GM23338 (cell line): ENCODE data around the gene CD44. TPM values are rescaled to one million over a fixed set of nuclear protein-coding genes. Genes with fewer than 3 reads are reported as not detected.

Experiments
- ATAC-seq: fragments of 200-7000 bp; cut with Tn5 transposase; 3 replicates; pipeline ENCODE4 v1.9.1; 2020
- DNase-seq: peaks from one replicate; pipeline ENCODE4 v3.0.0-alpha.2; 2015; ENCODE audit warnings: low spot score
- H2AFZ ChIP-seq: fragments of 200-600 bp; sonication (generic); 2 replicates; pipeline ENCODE4 v1.8.0; 2016; ENCODE audit warnings: antibody characterized with exemption, mild to moderate bottlenecking, moderate library complexity
- H3F3A ChIP-seq: fragments of 200-600 bp; sonication (generic); replicated peaks from 2 replicates; pipeline ENCODE4 v1.8.0; 2017; ENCODE audit warnings: antibody characterized with exemption, mixed run types, low read depth
- H3K27ac ChIP-seq: fragments of 200-600 bp; sonication (generic); 2 replicates; pipeline ENCODE4 v1.6.1; 2016; ENCODE audit warnings: low read depth
- H3K27me3 ChIP-seq: fragments of 200-600 bp; sonication (generic); 2 replicates; pipeline ENCODE4 v1.8.0; 2016; ENCODE audit warnings: mild to moderate bottlenecking, mixed run types, moderate library complexity; ENCODE audit not compliant: insufficient read depth
- H3K36me3 ChIP-seq: fragments of 200-600 bp; sonication (generic); 2 replicates; pipeline ENCODE4 v1.8.0; 2016; ENCODE audit warnings: mild to moderate bottlenecking; ENCODE audit not compliant: insufficient read depth
- H3K4me1 ChIP-seq: fragments of 200-600 bp; sonication (generic); 2 replicates; pipeline ENCODE4 v1.8.0; 2016; ENCODE audit warnings: mild to moderate bottlenecking, moderate library complexity; ENCODE audit not compliant: insufficient read depth
- H3K4me2 ChIP-seq: fragments of 200-600 bp; sonication (generic); 2 replicates; pipeline ENCODE4 v1.7.1; 2017; ENCODE audit warnings: mixed run types
- H3K4me3 ChIP-seq: fragments of 200-600 bp; sonication (generic); 2 replicates; pipeline ENCODE4 v1.6.1; 2016; ENCODE audit warnings: mixed run types
- H3K79me2 ChIP-seq: fragments of 200-600 bp; sonication (generic); replicated peaks from 2 replicates; pipeline ENCODE4 v1.8.0; 2017; ENCODE audit warnings: mild to moderate bottlenecking; ENCODE audit not compliant: insufficient read depth
- H3K9me2 ChIP-seq: fragments of 200-600 bp; sonication (generic); 2 replicates; pipeline ENCODE4 v1.8.0; 2017; ENCODE audit not compliant: insufficient read depth
- H4K20me1 ChIP-seq: fragments of 200-600 bp; sonication (generic); replicated peaks from 2 replicates; pipeline ENCODE4 v1.8.0; 2017; ENCODE audit warnings: mild to moderate bottlenecking; ENCODE audit not compliant: insufficient read depth
- H3K27ac Mint-ChIP-seq: 2 replicates; pipeline ENCODE4 v1.8.0; 2020; ENCODE audit warnings: inconsistent platforms, mild to moderate bottlenecking, moderate library complexity, mixed read lengths
- H3K27me3 Mint-ChIP-seq: 3 replicates; pipeline ENCODE4 v1.8.0; 2022; ENCODE audit warnings: low read depth, mild to moderate bottlenecking, moderate library complexity, mixed read lengths, inconsistent platforms; ENCODE audit not compliant: insufficient read depth, poor library complexity
- H3K36me3 Mint-ChIP-seq: 3 replicates; pipeline ENCODE4 v1.8.0; 2021; ENCODE audit warnings: low read depth, mild to moderate bottlenecking, inconsistent platforms, moderate library complexity, mixed read lengths
- H3K4me1 Mint-ChIP-seq: 3 replicates; pipeline ENCODE4 v1.8.0; 2020; ENCODE audit warnings: mild to moderate bottlenecking, inconsistent platforms, mixed read lengths
- H3K4me3 Mint-ChIP-seq: 3 replicates; pipeline ENCODE4 v1.8.0; 2021; ENCODE audit warnings: moderate library complexity, mild to moderate bottlenecking, inconsistent platforms, mixed read lengths
- H3K9me3 Mint-ChIP-seq: 3 replicates; pipeline ENCODE4 v1.8.0; 2020; ENCODE audit warnings: moderate library complexity, mild to moderate bottlenecking, inconsistent platforms, mixed read lengths
- CREB1 ChIP-seq: fragments of 250-450 bp; sonication (Bioruptor Pico); IDR thresholded peaks from 2 replicates; pipeline ENCODE4 v1.5.0; 2020; ENCODE audit warnings: low read depth, mild to moderate bottlenecking, moderate library complexity
- EZH2 ChIP-seq: fragments of 200-600 bp; sonication (generic); IDR thresholded peaks from one replicate; pipeline ENCODE4 v1.8.0; 2017; ENCODE audit warnings: antibody characterized with exemption, mild to moderate bottlenecking, low read depth; ENCODE audit not compliant: unreplicated experiment
- EZH2phosphoT487 ChIP-seq: fragments of 200-600 bp; sonication (generic); IDR thresholded peaks from one replicate; pipeline ENCODE4 v1.8.1; 2018; ENCODE audit warnings: antibody characterized with exemption; ENCODE audit not compliant: unreplicated experiment
- JUNB ChIP-seq: IDR thresholded peaks from one replicate; pipeline ENCODE4 v1.6.1; 2016; ENCODE audit warnings: antibody characterized with exemption; ENCODE audit not compliant: unreplicated experiment
- NANOG ChIP-seq: IDR thresholded peaks from 2 replicates; pipeline ENCODE4 v1.6.1; 2016; ENCODE audit warnings: antibody characterized with exemption, borderline replicate concordance
- POLR2AphosphoS5 ChIP-seq: IDR thresholded peaks from 2 replicates; pipeline ENCODE4 v1.6.1; 2016; ENCODE audit warnings: antibody characterized with exemption, low read depth
- STAT1 ChIP-seq: IDR thresholded peaks from one replicate; pipeline ENCODE4 v1.6.1; 2016; ENCODE audit warnings: antibody characterized with exemption; ENCODE audit not compliant: unreplicated experiment
- ZNF114 ChIP-seq: fragments of 250-450 bp; sonication (Bioruptor Pico); IDR thresholded peaks from 2 replicates; pipeline ENCODE4 v1.5.0; 2020; ENCODE audit warnings: mild to moderate bottlenecking, moderate library complexity
- ZNF331 ChIP-seq: fragments of 250-450 bp; sonication (Bioruptor Pico); IDR thresholded peaks from 2 replicates; pipeline ENCODE4 v1.5.0; 2020; ENCODE audit warnings: low read depth, mild to moderate bottlenecking, moderate library complexity
- polyA plus RNA-seq: library from polyadenylated mRNA; unstranded; fragments of >200 nt; fragmentation: Nextera tagmentation; extraction: Ambion mirVana; gene quantifications from 2 replicates; pipeline ENCODE4 v1.2.1, GENCODE V29; 2016
- total RNA-seq: library from RNA; depleted of rRNA; stranded (reverse); fragments of >200 nt; shearing (Covaris generic); gene quantifications from 2 replicates; pipeline ENCODE4 v1.2.3, GENCODE V29; 2014
- TF ChIP-seq, protein P1 (sequence below): fragments of 250-450 bp; sonication (Bioruptor Pico); IDR thresholded peaks from 2 replicates; pipeline ENCODE4 v1.5.0; 2020; ENCODE audit warnings: mild to moderate bottlenecking, moderate library complexity
- TF ChIP-seq, protein P2 (sequence below): IDR thresholded peaks from one replicate; pipeline ENCODE4 v1.6.1; 2018; ENCODE audit warnings: antibody characterized with exemption; ENCODE audit not compliant: unreplicated experiment
- TF ChIP-seq, protein P3 (sequence below): IDR thresholded peaks from 2 replicates; pipeline ENCODE4 v1.6.1; 2016; ENCODE audit warnings: antibody characterized with exemption
- TF ChIP-seq, protein P4 (sequence below), 2 experiments: fragments of 200-600 bp in 1 of 2; sonication (generic) in 1 of 2; conservative IDR thresholded peaks; 2 replicates each; pipeline versions ENCODE4 v1.5.1 to v1.6.1; 2016 to 2017; ENCODE audit warnings: antibody characterized with exemption in 2 of 2, low read depth in 2 of 2, mild to moderate bottlenecking in 2 of 2, moderate library complexity in 1 of 2

CD44 gene
- total and polyA plus RNA-seq, 2 experiments from 2014 or later, result 4.0 to 10.1 TPM

DNA sequence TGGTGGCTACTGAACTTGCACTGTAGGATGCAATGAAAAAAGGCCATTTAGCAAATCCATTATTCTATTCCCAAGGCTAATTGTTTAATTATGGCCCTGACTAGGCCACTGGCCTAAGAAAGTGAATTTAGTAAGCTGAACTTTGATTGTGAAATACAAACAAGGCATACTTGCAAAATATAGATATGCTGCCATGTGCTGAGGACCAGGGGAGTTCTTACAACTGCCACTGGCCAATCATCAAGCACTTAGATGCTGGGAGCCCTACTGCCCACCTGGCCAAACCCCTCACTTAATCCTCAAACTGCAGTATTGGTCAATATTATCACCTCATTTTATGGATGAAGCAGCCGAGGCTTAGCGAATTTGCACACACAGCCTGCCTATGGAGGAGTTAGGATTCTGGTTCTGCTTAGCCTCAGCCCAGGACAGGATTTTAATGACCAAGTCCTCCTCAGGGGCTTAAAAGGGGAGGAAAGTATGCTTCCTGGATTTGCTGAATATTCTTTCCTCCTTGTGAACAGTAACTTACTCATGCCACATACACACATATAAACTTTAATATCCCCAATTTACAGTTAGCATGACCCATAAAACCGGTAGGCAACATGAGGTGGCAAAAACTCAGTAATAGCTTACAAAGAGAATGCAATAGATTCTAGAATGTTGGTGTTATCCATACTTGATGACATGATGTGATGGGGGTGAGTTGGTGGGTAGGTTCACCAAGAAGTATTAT, 39.3 kb downstream of the CD44 start:
- ATAC-seq, result no peak
- H3K4me1 ChIP-seq, result peaks cover 33% of the 10 kb centered on the region

More for the DNA sequence above, 39.3 kb downstream of the CD44 start:
- Histone ChIP-seq H3K36me3 (no peaks in the 10 kb centered on the region), H3K4me2 (no peak overlapping the region), H3K79me2 (no peaks in the 10 kb centered on the region), H2AFZ (no peak overlapping the region), H3K27me3 (no peaks in the 10 kb centered on the region), H3K9me2 (no peaks in the 10 kb centered on the region), H4K20me1 (no peaks in the 10 kb centered on the region), H3F3A (no peaks in the 10 kb centered on the region), H3K27ac (no peak overlapping the region), H3K4me3 (no peak overlapping the region)
- no peak for TF ChIP-seq ZNF114 (CRISPR knock-in tag)
- no peak for TF ChIP-seq CREB1
- TF ChIP-seq, protein P1, sequence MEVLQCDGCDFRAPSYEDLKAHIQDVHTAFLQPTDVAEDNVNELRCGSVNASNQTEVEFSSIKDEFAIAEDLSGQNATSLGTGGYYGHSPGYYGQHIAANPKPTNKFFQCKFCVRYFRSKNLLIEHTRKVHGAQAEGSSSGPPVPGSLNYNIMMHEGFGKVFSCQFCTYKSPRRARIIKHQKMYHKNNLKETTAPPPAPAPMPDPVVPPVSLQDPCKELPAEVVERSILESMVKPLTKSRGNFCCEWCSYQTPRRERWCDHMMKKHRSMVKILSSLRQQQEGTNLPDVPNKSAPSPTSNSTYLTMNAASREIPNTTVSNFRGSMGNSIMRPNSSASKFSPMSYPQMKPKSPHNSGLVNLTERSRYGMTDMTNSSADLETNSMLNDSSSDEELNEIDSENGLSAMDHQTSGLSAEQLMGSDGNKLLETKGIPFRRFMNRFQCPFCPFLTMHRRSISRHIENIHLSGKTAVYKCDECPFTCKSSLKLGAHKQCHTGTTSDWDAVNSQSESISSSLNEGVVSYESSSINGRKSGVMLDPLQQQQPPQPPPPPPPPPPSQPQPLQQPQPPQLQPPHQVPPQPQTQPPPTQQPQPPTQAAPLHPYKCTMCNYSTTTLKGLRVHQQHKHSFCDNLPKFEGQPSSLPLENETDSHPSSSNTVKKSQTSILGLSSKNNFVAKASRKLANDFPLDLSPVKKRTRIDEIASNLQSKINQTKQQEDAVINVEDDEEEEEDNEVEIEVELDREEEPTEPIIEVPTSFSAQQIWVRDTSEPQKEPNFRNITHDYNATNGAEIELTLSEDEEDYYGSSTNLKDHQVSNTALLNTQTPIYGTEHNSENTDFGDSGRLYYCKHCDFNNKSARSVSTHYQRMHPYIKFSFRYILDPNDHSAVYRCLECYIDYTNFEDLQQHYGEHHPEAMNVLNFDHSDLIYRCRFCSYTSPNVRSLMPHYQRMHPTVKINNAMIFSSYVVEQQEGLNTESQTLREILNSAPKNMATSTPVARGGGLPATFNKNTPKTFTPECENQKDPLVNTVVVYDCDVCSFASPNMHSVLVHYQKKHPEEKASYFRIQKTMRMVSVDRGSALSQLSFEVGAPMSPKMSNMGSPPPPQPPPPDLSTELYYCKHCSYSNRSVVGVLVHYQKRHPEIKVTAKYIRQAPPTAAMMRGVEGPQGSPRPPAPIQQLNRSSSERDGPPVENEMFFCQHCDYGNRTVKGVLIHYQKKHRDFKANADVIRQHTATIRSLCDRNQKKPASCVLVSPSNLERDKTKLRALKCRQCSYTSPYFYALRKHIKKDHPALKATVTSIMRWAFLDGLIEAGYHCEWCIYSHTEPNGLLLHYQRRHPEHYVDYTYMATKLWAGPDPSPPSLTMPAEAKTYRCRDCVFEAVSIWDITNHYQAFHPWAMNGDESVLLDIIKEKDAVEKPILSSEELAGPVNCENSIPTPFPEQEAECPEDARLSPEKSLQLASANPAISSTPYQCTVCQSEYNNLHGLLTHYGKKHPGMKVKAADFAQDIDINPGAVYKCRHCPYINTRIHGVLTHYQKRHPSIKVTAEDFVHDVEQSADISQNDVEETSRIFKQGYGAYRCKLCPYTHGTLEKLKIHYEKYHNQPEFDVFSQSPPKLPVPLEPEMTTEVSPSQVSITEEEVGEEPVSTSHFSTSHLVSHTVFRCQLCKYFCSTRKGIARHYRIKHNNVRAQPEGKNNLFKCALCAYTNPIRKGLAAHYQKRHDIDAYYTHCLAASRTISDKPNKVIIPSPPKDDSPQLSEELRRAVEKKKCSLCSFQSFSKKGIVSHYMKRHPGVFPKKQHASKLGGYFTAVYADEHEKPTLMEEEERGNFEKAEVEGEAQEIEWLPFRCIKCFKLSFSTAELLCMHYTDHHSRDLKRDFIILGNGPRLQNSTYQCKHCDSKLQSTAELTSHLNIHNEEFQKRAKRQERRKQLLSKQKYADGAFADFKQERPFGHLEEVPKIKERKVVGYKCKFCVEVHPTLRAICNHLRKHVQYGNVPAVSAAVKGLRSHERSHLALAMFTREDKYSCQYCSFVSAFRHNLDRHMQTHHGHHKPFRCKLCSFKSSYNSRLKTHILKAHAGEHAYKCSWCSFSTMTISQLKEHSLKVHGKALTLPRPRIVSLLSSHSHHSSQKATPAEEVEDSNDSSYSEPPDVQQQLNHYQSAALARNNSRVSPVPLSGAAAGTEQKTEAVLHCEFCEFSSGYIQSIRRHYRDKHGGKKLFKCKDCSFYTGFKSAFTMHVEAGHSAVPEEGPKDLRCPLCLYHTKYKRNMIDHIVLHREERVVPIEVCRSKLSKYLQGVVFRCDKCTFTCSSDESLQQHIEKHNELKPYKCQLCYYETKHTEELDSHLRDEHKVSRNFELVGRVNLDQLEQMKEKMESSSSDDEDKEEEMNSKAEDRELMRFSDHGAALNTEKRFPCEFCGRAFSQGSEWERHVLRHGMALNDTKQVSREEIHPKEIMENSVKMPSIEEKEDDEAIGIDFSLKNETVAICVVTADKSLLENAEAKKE (CRISPR knock-in tag), result no peak
- no peak for TF ChIP-seq NANOG
- TF ChIP-seq, protein P2, sequence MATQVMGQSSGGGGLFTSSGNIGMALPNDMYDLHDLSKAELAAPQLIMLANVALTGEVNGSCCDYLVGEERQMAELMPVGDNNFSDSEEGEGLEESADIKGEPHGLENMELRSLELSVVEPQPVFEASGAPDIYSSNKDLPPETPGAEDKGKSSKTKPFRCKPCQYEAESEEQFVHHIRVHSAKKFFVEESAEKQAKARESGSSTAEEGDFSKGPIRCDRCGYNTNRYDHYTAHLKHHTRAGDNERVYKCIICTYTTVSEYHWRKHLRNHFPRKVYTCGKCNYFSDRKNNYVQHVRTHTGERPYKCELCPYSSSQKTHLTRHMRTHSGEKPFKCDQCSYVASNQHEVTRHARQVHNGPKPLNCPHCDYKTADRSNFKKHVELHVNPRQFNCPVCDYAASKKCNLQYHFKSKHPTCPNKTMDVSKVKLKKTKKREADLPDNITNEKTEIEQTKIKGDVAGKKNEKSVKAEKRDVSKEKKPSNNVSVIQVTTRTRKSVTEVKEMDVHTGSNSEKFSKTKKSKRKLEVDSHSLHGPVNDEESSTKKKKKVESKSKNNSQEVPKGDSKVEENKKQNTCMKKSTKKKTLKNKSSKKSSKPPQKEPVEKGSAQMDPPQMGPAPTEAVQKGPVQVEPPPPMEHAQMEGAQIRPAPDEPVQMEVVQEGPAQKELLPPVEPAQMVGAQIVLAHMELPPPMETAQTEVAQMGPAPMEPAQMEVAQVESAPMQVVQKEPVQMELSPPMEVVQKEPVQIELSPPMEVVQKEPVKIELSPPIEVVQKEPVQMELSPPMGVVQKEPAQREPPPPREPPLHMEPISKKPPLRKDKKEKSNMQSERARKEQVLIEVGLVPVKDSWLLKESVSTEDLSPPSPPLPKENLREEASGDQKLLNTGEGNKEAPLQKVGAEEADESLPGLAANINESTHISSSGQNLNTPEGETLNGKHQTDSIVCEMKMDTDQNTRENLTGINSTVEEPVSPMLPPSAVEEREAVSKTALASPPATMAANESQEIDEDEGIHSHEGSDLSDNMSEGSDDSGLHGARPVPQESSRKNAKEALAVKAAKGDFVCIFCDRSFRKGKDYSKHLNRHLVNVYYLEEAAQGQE, result no peak
- no peak for TF ChIP-seq POLR2AphosphoS5
- TF ChIP-seq JUNB, result no peak
- TF ChIP-seq ZNF331 (CRISPR knock-in tag), result no peak
- TF ChIP-seq STAT1, result no peak
- TF ChIP-seq EZH2, result no peak
- TF ChIP-seq, protein P3, sequence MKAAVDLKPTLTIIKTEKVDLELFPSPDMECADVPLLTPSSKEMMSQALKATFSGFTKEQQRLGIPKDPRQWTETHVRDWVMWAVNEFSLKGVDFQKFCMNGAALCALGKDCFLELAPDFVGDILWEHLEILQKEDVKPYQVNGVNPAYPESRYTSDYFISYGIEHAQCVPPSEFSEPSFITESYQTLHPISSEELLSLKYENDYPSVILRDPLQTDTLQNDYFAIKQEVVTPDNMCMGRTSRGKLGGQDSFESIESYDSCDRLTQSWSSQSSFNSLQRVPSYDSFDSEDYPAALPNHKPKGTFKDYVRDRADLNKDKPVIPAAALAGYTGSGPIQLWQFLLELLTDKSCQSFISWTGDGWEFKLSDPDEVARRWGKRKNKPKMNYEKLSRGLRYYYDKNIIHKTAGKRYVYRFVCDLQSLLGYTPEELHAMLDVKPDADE, result no peak
- TF ChIP-seq EZH2phosphoT487, result no peak
- TF ChIP-seq, protein P4, sequence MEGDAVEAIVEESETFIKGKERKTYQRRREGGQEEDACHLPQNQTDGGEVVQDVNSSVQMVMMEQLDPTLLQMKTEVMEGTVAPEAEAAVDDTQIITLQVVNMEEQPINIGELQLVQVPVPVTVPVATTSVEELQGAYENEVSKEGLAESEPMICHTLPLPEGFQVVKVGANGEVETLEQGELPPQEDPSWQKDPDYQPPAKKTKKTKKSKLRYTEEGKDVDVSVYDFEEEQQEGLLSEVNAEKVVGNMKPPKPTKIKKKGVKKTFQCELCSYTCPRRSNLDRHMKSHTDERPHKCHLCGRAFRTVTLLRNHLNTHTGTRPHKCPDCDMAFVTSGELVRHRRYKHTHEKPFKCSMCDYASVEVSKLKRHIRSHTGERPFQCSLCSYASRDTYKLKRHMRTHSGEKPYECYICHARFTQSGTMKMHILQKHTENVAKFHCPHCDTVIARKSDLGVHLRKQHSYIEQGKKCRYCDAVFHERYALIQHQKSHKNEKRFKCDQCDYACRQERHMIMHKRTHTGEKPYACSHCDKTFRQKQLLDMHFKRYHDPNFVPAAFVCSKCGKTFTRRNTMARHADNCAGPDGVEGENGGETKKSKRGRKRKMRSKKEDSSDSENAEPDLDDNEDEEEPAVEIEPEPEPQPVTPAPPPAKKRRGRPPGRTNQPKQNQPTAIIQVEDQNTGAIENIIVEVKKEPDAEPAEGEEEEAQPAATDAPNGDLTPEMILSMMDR (conservative IDR thresholded peaks at IDR 0.05; ENCODE audit: low read depth in 2 of 2), result no peak
- Mint-ChIP-seq H3K27ac (no peak overlapping the region), H3K36me3 (no peaks in the 10 kb centered on the region), H3K4me1 (peaks cover 44% of the 10 kb centered on the region), H3K9me3 (no peaks in the 10 kb centered on the region), H3K4me3 (no peak overlapping the region), H3K27me3 (peaks cover 7% of the 10 kb centered on the region)
- DNase-seq, result no peak
